B cell (primary cell): Measurements from ENCODE around the gene RABL6.
"Not testable (repeated sequence)": the region's sequence is repeated elsewhere in the genome, so short reads cannot be mapped to it uniquely, and the experiment has no call there.

ENCODE experiments used
- EZH2 ChIP-seq: IDR thresholded peaks from 2 replicates; pipeline ENCODE4 v1.6.1; 2012; ENCODE audit warnings: borderline replicate concordance, low read depth, mild to moderate bottlenecking, moderate library complexity, low read length; ENCODE audit not compliant: insufficient read depth, poor library complexity, severe bottlenecking
- TF ChIP-seq, protein P1 (sequence below): fragments of 200-600 bp; IDR thresholded peaks from one replicate; pipeline ENCODE4 v1.8.0; 2022; ENCODE audit warnings: antibody characterized with exemption, mild to moderate bottlenecking

DNA sequence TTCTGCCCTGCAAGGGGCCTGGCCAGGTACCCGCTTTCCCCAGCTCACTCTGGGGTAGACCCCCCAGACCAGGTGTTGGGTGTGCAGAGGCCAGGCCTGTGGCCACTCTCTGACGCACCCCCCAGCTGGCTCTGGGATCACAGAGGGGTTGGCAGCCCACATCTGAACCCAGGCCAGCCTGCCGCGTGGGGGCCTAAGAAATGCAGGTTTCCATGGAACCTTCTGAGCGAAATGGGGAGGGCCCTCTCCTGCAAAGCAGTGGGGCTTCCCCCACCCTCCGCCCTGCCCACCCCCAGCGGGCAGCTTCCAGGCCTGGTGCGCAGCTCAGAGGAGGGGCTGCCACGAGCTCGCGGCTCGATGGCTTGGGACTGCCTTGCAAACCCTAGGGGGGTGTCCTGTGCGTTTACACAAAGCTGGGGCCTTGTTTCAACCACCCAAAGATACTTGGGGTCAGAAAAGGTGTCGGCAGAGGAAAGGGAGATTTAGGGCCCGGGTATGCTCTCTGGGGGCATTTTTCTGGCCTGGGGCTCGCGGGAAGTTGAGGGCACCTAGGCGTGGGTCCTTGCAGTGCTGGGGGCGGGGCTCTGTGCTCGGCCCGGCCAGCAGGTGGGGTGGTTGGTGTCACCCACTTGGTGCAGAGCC, 35.5 kb downstream of the RABL6 start:
- TF ChIP-seq, protein P1, sequence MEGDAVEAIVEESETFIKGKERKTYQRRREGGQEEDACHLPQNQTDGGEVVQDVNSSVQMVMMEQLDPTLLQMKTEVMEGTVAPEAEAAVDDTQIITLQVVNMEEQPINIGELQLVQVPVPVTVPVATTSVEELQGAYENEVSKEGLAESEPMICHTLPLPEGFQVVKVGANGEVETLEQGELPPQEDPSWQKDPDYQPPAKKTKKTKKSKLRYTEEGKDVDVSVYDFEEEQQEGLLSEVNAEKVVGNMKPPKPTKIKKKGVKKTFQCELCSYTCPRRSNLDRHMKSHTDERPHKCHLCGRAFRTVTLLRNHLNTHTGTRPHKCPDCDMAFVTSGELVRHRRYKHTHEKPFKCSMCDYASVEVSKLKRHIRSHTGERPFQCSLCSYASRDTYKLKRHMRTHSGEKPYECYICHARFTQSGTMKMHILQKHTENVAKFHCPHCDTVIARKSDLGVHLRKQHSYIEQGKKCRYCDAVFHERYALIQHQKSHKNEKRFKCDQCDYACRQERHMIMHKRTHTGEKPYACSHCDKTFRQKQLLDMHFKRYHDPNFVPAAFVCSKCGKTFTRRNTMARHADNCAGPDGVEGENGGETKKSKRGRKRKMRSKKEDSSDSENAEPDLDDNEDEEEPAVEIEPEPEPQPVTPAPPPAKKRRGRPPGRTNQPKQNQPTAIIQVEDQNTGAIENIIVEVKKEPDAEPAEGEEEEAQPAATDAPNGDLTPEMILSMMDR, result not testable (repeated sequence)
- TF ChIP-seq EZH2, result not testable (repeated sequence)
